ENCODE data around the gene COL19A1. TPM values are rescaled to one million over a fixed set of nuclear protein-coding genes. Genes with fewer than 3 reads are reported as not detected.

COL19A1 gene
- total RNA-seq, 1 donor: 1.3 TPM

GRCh38 chr6:69873291-69873690 is 6.9 kb downstream of the COL19A1 start:
- TF ChIP-seq CTCF (IDR thresholded peaks at IDR 0.05; ENCODE audit: insufficient read depth, low read depth, low read length): no peak
- no peak for DNase-seq (ENCODE audit: low read depth)
- no peak overlapping the region for H3K4me3 ChIP-seq (ENCODE audit: low read depth, low read length)

- DNase-seq (ENCODE audit: low read depth): no peak
- no peak for TF ChIP-seq CTCF (IDR thresholded peaks at IDR 0.05; ENCODE audit: insufficient read depth, low read depth, low read length)
- H3K4me3 ChIP-seq (ENCODE audit: low read depth, low read length): no peak overlapping the region
These were observed 9.4 kb downstream of the COL19A1 start for GRCh38 chr6:69875715-69876114.

DNA sequence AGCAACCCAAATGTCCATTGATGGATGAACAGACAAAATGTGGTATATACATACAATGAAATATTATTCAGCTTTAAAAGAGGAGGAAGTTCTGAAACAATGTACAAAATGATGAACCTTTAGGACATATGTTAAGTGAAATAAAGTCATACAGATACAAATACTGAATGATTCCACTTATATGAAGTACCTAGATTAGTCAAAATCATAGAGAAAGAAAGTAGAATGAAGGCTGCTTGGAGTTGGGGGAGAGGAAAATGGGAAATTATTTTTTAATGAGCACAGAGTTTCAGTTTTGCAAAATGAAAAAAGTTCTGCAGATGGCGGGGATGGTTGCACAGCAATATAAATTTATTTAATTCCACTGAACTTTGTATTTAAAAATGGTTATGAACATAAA is 12.4 kb downstream of the COL19A1 start:
- no peak overlapping the region for H3K4me3 ChIP-seq (ENCODE audit: low read depth, low read length)
- no peak for DNase-seq (ENCODE audit: low read depth)
- no peak for TF ChIP-seq CTCF (IDR thresholded peaks at IDR 0.05; ENCODE audit: insufficient read depth, low read depth, low read length)

DNA sequence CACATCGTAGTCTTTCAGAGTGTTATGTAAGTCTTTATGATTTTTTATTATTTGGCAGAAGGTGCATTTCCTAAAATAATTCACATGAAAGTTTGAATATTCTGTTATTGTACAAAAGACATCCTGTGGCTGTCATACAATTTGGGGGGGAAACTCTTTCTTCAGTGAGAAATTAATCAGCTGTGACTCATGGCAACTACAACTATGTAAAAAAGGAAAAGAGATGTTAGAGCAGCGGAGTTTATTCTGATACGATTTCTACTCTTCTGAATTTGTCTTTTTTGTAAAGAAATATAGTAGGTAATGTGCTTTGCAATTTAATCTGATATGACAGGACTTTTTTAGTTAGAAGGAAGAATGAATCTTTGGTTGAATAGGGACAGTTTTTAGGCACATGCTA is 14.2 kb downstream of the COL19A1 start:
- TF ChIP-seq CTCF (IDR thresholded peaks at IDR 0.05; ENCODE audit: insufficient read depth, low read depth, low read length): no peak
- DNase-seq (ENCODE audit: low read depth): no peak
- no peak overlapping the region for H3K4me3 ChIP-seq (ENCODE audit: low read depth, low read length)

GRCh38 chr6:69881322-69882151 is 15.2 kb downstream of the COL19A1 start:
- no peak for DNase-seq (ENCODE audit: low read depth)
- H3K4me3 ChIP-seq (ENCODE audit: low read depth, low read length): no peak overlapping the region
- no peak for TF ChIP-seq CTCF (IDR thresholded peaks at IDR 0.05; ENCODE audit: insufficient read depth, low read depth, low read length)

DNA sequence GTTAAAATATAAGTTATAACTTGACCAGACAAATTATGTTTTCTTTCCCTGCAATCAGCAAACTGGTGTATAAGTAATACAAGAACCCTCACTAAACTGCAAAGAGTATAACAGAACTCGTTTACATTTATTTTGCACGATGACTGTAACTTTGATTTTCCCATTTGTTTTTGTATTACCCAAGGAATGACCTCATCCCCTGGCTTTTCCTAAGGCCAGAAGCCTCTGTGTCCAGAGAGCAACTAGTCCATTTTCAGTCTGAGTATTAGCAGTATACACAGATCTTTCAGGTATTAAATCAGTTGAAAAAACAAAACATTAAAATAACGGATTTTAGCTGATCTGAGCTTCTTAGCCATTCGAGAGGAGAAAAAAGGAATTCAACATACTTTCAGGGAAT is 17.2 kb downstream of the COL19A1 start:
- no peak overlapping the region for H3K4me3 ChIP-seq (ENCODE audit: low read depth, low read length)
- no peak for TF ChIP-seq CTCF (IDR thresholded peaks at IDR 0.05; ENCODE audit: insufficient read depth, low read depth, low read length)
- DNase-seq (ENCODE audit: low read depth): no peak

DNA sequence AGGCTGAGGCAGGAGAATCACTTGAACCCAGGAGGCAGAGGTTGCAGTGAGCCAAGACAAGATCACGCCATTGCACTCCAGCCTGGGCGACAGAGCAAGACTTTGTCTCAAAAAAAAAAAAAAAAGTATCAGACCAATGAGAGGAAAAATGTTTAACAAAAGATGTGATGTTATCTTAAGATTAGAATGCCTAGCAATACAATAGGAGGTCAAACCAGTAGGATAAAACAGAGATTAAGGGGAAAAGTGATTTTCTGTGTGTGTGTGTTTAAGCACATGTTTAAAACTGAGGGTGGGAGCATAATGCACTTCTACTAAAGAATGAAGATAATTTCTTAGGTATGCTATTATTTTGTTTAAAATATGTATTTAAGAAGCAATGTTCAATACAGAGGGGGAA is 17.9 kb downstream of the COL19A1 start:
- no peak for DNase-seq (ENCODE audit: low read depth)
- no peak for TF ChIP-seq CTCF (IDR thresholded peaks at IDR 0.05; ENCODE audit: insufficient read depth, low read depth, low read length)
- no peak overlapping the region for H3K4me3 ChIP-seq (ENCODE audit: low read depth, low read length)

Measured in fibroblast of villous mesenchyme (primary cell).